Measurements from ENCODE around the gene CSTF3.
"Not testable (repeated sequence)": the region's sequence is repeated elsewhere in the genome, so short reads cannot be mapped to it uniquely, and the experiment has no call there.

The CSTF3 gene

GRCh38 chr11:33064033-33064825 is 97.1 kb downstream of the CSTF3 start:
- no peak overlapping the region for H3K27ac ChIP-seq (ENCODE audit: low read depth, low read length)

GRCh38 chr11:33063326-33063881 is 97.9 kb downstream of the CSTF3 start:
- Histone ChIP-seq H3K27ac (ENCODE audit: low read depth, low read length) (no peak overlapping the region), H3K4me1 (ENCODE audit: control insufficient read depth in 5 of 5, insufficient read depth in 5 of 5, low read length in 5 of 5) (peaks cover 0 to 15% (median 10%) of the 10 kb centered on the region in 5 donors), H3K36me3 (ENCODE audit: control insufficient read depth in 5 of 5, insufficient read depth in 5 of 5, low read length in 5 of 5) (peaks cover 11 to 69% (median 52%) of the 10 kb centered on the region in 5 donors)

More at GRCh38 chr11:33064033-33064825, 97.1 kb downstream of the CSTF3 start:
- Histone ChIP-seq H3K4me1 (ENCODE audit: control insufficient read depth in 5 of 5, insufficient read depth in 5 of 5, low read length in 5 of 5) (peaks cover 0 to 15% (median 10%) of the 10 kb centered on the region in 5 donors), H3K9ac (ENCODE audit: low read length in 5 of 5) (no peak overlapping the region), H3K36me3 (ENCODE audit: control insufficient read depth in 5 of 5, insufficient read depth in 5 of 5, low read length in 5 of 5) (peaks cover 7 to 67% (median 52%) of the 10 kb centered on the region in 5 donors), H3K4me3 (ENCODE audit: low read depth in 1 of 5, low read length in 5 of 5) (no peak overlapping the region), H3K27me3 (ENCODE audit: control insufficient read depth in 5 of 5, insufficient read depth in 4 of 5, low read length in 5 of 5) (no peaks in the 10 kb centered on the region), H3K9me3 (ENCODE audit: control insufficient read depth in 5 of 5, low read length in 5 of 5) (no peaks in the 10 kb centered on the region)

DNA sequence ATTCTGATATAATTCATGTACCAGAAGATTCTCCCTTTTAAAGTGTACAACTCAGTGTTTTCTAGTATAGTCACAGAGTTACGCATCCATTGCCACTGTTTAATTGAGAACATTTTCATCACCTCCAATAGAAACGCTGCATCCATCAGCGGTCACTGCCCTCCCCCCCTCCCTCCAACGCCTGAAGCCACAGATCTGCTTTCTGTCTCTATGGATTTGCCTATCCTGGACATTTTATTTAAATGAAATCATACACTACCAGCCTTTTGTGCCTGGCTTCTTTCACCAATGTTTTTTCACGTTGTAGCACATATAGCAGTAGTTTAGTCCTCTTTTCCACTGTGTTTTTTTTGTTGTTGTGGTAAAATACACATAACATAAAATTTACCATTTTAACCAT is 99.1 kb downstream of the CSTF3 start:
- Histone ChIP-seq H3K4me3 (ENCODE audit: low read depth in 1 of 5, low read length in 5 of 5) (no peak overlapping the region), H3K4me1 (ENCODE audit: control insufficient read depth in 5 of 5, insufficient read depth in 5 of 5, low read length in 5 of 5) (peaks cover 0 to 15% (median 10%) of the 10 kb centered on the region in 5 donors), H3K9ac (ENCODE audit: low read length in 5 of 5) (no peak overlapping the region), H3K27me3 (ENCODE audit: control insufficient read depth in 5 of 5, insufficient read depth in 4 of 5, low read length in 5 of 5) (no peaks in the 10 kb centered on the region), H3K27ac (ENCODE audit: low read depth, low read length) (no peak overlapping the region), H3K9me3 (ENCODE audit: control insufficient read depth in 5 of 5, low read length in 5 of 5) (no peaks in the 10 kb centered on the region), H3K36me3 (ENCODE audit: control insufficient read depth in 5 of 5, insufficient read depth in 5 of 5, low read length in 5 of 5) (peaks cover 11 to 73% (median 49%) of the 10 kb centered on the region in 5 donors)

More at GRCh38 chr11:33063326-33063881, 97.9 kb downstream of the CSTF3 start:
- no peak overlapping the region for H3K4me3 ChIP-seq (ENCODE audit: low read depth in 1 of 5, low read length in 5 of 5)
- H3K9me3 ChIP-seq (ENCODE audit: control insufficient read depth in 5 of 5, low read length in 5 of 5) = no peaks in the 10 kb centered on the region
- H3K9ac ChIP-seq (ENCODE audit: low read length in 5 of 5) = no peak overlapping the region
- H3K27me3 ChIP-seq (ENCODE audit: control insufficient read depth in 5 of 5, insufficient read depth in 4 of 5, low read length in 5 of 5) = no peaks in the 10 kb centered on the region

DNA sequence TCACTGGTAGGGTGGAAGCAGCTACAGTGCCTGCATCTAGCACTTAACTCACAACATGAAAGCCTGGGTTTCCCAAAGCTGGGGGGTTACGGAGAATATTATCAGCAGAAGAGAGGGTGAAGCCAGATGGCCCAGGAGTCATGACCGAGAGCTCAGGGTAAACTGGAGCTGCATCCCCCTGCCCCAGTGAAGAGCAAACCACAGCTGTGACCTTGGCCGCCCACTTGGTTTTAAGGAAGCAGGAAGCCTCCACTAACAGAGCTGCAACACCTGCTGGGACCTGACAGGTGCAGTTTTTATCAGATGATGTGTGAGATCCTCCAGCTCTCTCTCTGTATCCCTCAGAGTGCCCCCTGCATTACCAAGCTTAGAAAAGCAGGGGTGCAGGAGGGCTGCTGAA is 101.0 kb downstream of the CSTF3 start:
- H3K4me1 ChIP-seq (ENCODE audit: control insufficient read depth in 5 of 5, insufficient read depth in 5 of 5, low read length in 5 of 5) = peaks cover 0 to 15% (median 10%) of the 10 kb centered on the region in 5 donors
- H3K9ac ChIP-seq (ENCODE audit: low read length in 5 of 5) = no peak overlapping the region
- H3K36me3 ChIP-seq (ENCODE audit: control insufficient read depth in 5 of 5, insufficient read depth in 5 of 5, low read length in 5 of 5) = peaks cover 7 to 61% (median 40%) of the 10 kb centered on the region in 5 donors
- no peak overlapping the region for H3K27ac ChIP-seq (ENCODE audit: low read depth, low read length)
- no peaks in the 10 kb centered on the region for H3K9me3 ChIP-seq (ENCODE audit: control insufficient read depth in 5 of 5, low read length in 5 of 5)
- H3K27me3 ChIP-seq (ENCODE audit: control insufficient read depth in 5 of 5, insufficient read depth in 4 of 5, low read length in 5 of 5) = no peaks in the 10 kb centered on the region
- H3K4me3 ChIP-seq (ENCODE audit: low read depth in 1 of 5, low read length in 5 of 5) = no peak overlapping the region

GRCh38 chr11:33059331-33060007 is 101.8 kb downstream of the CSTF3 start:
- no peak overlapping the region for H3K4me3 ChIP-seq (ENCODE audit: low read depth in 1 of 5, low read length in 5 of 5)
- peaks cover 0 to 8% (median 7%) of the 10 kb centered on the region in 5 donors for H3K4me1 ChIP-seq (ENCODE audit: control insufficient read depth in 5 of 5, insufficient read depth in 5 of 5, low read length in 5 of 5)
- H3K27ac ChIP-seq (ENCODE audit: low read depth, low read length) = no peak overlapping the region
- H3K36me3 ChIP-seq (ENCODE audit: control insufficient read depth in 5 of 5, insufficient read depth in 5 of 5, low read length in 5 of 5) = peaks cover 7 to 62% (median 40%) of the 10 kb centered on the region in 5 donors
- H3K9me3 ChIP-seq (ENCODE audit: control insufficient read depth in 5 of 5, low read length in 5 of 5) = no peaks in the 10 kb centered on the region
- H3K9ac ChIP-seq (ENCODE audit: low read length in 5 of 5) = no peak overlapping the region
- H3K27me3 ChIP-seq (ENCODE audit: control insufficient read depth in 5 of 5, insufficient read depth in 4 of 5, low read length in 5 of 5) = no peaks in the 10 kb centered on the region

DNA sequence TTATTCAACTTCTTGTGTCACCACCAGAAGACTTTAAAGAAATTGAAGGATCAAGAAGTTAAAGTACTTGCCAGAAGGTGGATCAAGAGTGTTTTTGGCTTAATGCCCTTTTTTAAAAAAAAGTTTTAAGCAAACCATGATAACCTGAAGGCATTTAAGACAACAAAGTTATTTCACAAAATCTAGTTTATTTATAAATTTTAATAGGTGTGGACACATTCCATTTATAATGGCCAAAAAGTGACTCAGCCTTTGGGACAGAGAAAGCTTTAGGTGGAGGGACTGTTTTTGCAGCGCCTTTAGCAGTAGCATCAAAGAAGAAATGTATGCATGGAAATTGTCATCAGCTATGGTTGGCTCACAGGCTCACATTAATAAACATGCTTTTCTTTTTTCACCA is 104.0 kb downstream of the CSTF3 start:
- H3K9ac ChIP-seq (ENCODE audit: low read length in 5 of 5) = peak overlapping the region in 1 of 5 donors; percentile 30
- H3K4me3 ChIP-seq (ENCODE audit: low read depth in 1 of 5, low read length in 5 of 5) = no peak overlapping the region
- H3K27ac ChIP-seq (ENCODE audit: low read depth, low read length) = no peak overlapping the region
- H3K36me3 ChIP-seq (ENCODE audit: control insufficient read depth in 5 of 5, insufficient read depth in 5 of 5, low read length in 5 of 5) = peaks cover 7 to 52% (median 37%) of the 10 kb centered on the region in 5 donors
- H3K4me1 ChIP-seq (ENCODE audit: control insufficient read depth in 5 of 5, insufficient read depth in 5 of 5, low read length in 5 of 5) = no peaks in the 10 kb centered on the region
- H3K9me3 ChIP-seq (ENCODE audit: control insufficient read depth in 5 of 5, low read length in 5 of 5) = no peaks in the 10 kb centered on the region
- no peaks in the 10 kb centered on the region for H3K27me3 ChIP-seq (ENCODE audit: control insufficient read depth in 5 of 5, insufficient read depth in 4 of 5, low read length in 5 of 5)

- Histone ChIP-seq H3K9me3 (ENCODE audit: control insufficient read depth in 5 of 5, low read length in 5 of 5) (no peaks in the 10 kb centered on the region), H3K9ac (ENCODE audit: low read length in 5 of 5) (no peak overlapping the region), H3K36me3 (ENCODE audit: control insufficient read depth in 5 of 5, insufficient read depth in 5 of 5, low read length in 5 of 5) (peaks cover 7 to 39% (median 26%) of the 10 kb centered on the region in 5 donors), H3K4me3 (ENCODE audit: low read depth in 1 of 5, low read length in 5 of 5) (no peak overlapping the region), H3K27ac (ENCODE audit: low read depth, low read length) (no peak overlapping the region), H3K4me1 (ENCODE audit: control insufficient read depth in 5 of 5, insufficient read depth in 5 of 5, low read length in 5 of 5) (no peaks in the 10 kb centered on the region), H3K27me3 (ENCODE audit: control insufficient read depth in 5 of 5, insufficient read depth in 4 of 5, low read length in 5 of 5) (no peaks in the 10 kb centered on the region)
Measured at GRCh38 chr11:33055375-33055774, 105.9 kb downstream of the CSTF3 start.

- no peaks in the 10 kb centered on the region for H3K27me3 ChIP-seq (ENCODE audit: control insufficient read depth in 5 of 5, insufficient read depth in 4 of 5, low read length in 5 of 5)
- H3K27ac ChIP-seq (ENCODE audit: low read depth, low read length) = no peak overlapping the region
- peaks cover 0 to 4% (median 0%) of the 10 kb centered on the region in 5 donors for H3K4me1 ChIP-seq (ENCODE audit: control insufficient read depth in 5 of 5, insufficient read depth in 5 of 5, low read length in 5 of 5)
- H3K36me3 ChIP-seq (ENCODE audit: control insufficient read depth in 5 of 5, insufficient read depth in 5 of 5, low read length in 5 of 5) = peaks cover 2 to 16% (median 5%) of the 10 kb centered on the region in 5 donors
- H3K4me3 ChIP-seq (ENCODE audit: low read depth in 1 of 5, low read length in 5 of 5) = no peak overlapping the region
- no peak overlapping the region for H3K9ac ChIP-seq (ENCODE audit: low read length in 5 of 5)
- H3K9me3 ChIP-seq (ENCODE audit: control insufficient read depth in 5 of 5, low read length in 5 of 5) = no peaks in the 10 kb centered on the region
Measured at GRCh38 chr11:33052231-33052630, 109.0 kb downstream of the CSTF3 start.

GRCh38 chr11:33049565-33050408 is 111.5 kb downstream of the CSTF3 start:
- not testable (repeated sequence) for H3K4me1 ChIP-seq (ENCODE audit: control insufficient read depth in 5 of 5, insufficient read depth in 5 of 5, low read length in 5 of 5); H3K4me3 ChIP-seq (ENCODE audit: low read depth in 1 of 5, low read length in 5 of 5); H3K9me3 ChIP-seq (ENCODE audit: control insufficient read depth in 5 of 5, low read length in 5 of 5); H3K27ac ChIP-seq (ENCODE audit: low read depth, low read length); H3K9ac ChIP-seq (ENCODE audit: low read length in 5 of 5); H3K27me3 ChIP-seq (ENCODE audit: control insufficient read depth in 5 of 5, insufficient read depth in 4 of 5, low read length in 5 of 5)
- peaks cover 0 to 19% (median 2%) of the 10 kb centered on the region in 5 donors for H3K36me3 ChIP-seq (ENCODE audit: control insufficient read depth in 5 of 5, insufficient read depth in 5 of 5, low read length in 5 of 5)

Data from subcutaneous abdominal adipose tissue (tissue), 5 donors.